Kidney (tissue), 14 donors: ENCODE data around the gene FAM98C. TPM values are rescaled to one million over a fixed set of nuclear protein-coding genes. Genes with fewer than 3 reads are reported as not detected.
"Not testable (repeated sequence)": the region's sequence is repeated elsewhere in the genome, so short reads cannot be mapped to it uniquely, and the experiment has no call there.

Experiments used
- DNase-seq, 5 donors: peaks; one replicate each; pipeline ENCODE4 v3.0.0-alpha.2; 2013 to 2020
- FAIRE-seq: peaks from 2 replicates; lab custom pipeline; 2012; peaks lifted over from hg19 to GRCh38; lab: Jason Lieb, UNC
- H3K27ac ChIP-seq, 2 donors: one replicate each; pipeline ENCODE4 v1.7.0; 2013; ENCODE audit warnings: low read depth in 2 of 2, low read length in 2 of 2, inconsistent platforms in 1 of 2
- H3K27me3 ChIP-seq: one replicate; pipeline ENCODE4 v1.7.1; 2013; ENCODE audit warnings: low read length, inconsistent platforms; ENCODE audit not compliant: control insufficient read depth, insufficient read depth
- H3K36me3 ChIP-seq, 3 donors: one replicate each; pipeline versions ENCODE4 v1.7.0 to v1.7.1; 2013; ENCODE audit warnings: low read length in 3 of 3, control low read depth in 1 of 3, inconsistent platforms in 1 of 3; ENCODE audit not compliant: insufficient read depth in 3 of 3, control insufficient read depth in 2 of 3
- H3K4me1 ChIP-seq, 3 donors: one replicate each; pipeline versions ENCODE4 v1.7.0 to v1.7.1; 2013; ENCODE audit warnings: low read length in 3 of 3, inconsistent platforms in 1 of 3, low read depth in 1 of 3; ENCODE audit not compliant: control insufficient read depth in 2 of 3, insufficient read depth in 2 of 3
- H3K4me3 ChIP-seq, 3 donors: one replicate each; pipeline versions ENCODE4 v1.7.0 to v1.8.1; 2013; ENCODE audit warnings: low read length in 3 of 3, control low read depth in 1 of 3, inconsistent platforms in 1 of 3
- H3K9ac ChIP-seq, 3 donors: one replicate each; pipeline versions ENCODE4 v1.7.0 to v1.7.1; 2013; ENCODE audit warnings: low read length in 3 of 3, control low read depth in 1 of 3, inconsistent platforms in 1 of 3
- H3K9me3 ChIP-seq, 3 donors: one replicate each; pipeline versions ENCODE4 v1.7.0 to v1.7.1; 2013; ENCODE audit warnings: low read length in 3 of 3, control low read depth in 1 of 3, inconsistent platforms in 1 of 3; ENCODE audit not compliant: control insufficient read depth in 2 of 3, insufficient read depth in 1 of 3
- intact Hi-C: fragments of 100-400 bp; cut with DNase I; formaldehyde crosslinking; loops from one replicate; pipeline ENCODE4 v1.11.1; 2022
- polyA plus RNA-seq: library from polyadenylated mRNA; stranded (reverse); fragments of 350-450 nt; fragmentation: Illumina TruSeq; extraction: RNeasy Lipid Tissue Mini Kit (QIAGEN cat#74804); gene quantifications from one replicate; pipeline ENCODE4 v1.2.3, GENCODE V29; 2014; ENCODE audit warnings: low read depth, low replicate concordance; ENCODE audit not compliant: insufficient read depth
- total RNA-seq: library from RNA; stranded (reverse); fragmentation: NEBNext Ultra II Directional; extraction: Animal tissue kit (Norgen Biotek cat#: 25700); gene quantifications from one replicate; pipeline ENCODE4 v1.2.1, GENCODE V29; 2021
- TF ChIP-seq, protein P1 (sequence below): IDR thresholded peaks from 3 replicates; pipeline ENCODE4 v1.5.1; 2012; ENCODE audit warnings: mild to moderate bottlenecking, moderate library complexity, borderline replicate concordance; ENCODE audit not compliant: insufficient read depth; ENCODE audit errors: extremely low read depth
- donor health status: control.
- donor health status: control.
- donor health status: control.
- donor health status: control.
- donor health status: control.
- donor health status: DM: yes; HTN: yes; CAD: no.
- donor health status: Normal renal cell carcinoma (clear cell type).

FAM98C gene
- total and polyA plus RNA-seq, 2 donors from 2014 or later = 22.3 to 25.2 TPM

DNA sequence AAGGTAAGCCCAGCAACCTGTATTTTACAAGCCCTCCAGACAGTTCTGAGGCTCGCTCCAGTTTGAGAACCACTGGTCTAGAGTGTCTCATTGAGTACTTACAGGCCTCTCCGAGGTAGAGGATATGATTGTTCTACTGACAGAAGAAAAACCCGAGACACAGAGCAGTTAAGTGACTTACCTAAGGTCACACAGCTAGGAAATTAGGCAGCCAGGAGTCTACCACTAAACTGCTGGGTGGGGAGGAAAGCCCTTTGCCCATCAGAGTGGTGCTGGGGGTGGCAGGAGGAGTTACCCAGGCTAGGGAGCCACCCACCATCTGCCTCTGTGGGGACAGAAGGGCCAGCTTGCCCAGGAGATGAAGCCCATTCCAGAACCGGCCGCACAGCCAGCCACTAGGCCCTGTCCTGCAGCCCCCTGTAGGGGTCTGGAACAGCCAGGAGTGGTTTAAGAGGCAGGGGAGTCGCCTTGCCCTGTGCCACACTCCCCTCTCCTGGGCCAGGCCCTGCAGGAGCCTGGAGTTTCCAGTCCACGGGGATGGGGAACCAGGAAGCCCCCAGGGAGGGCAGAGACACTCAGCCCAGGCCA is 22.4 kb downstream of the FAM98C start:
- Histone ChIP-seq H3K9ac (no peak overlapping the region), H3K4me3 (no peak overlapping the region), H3K4me1 (no peaks in the 10 kb centered on the region), H3K27me3 (no peaks in the 10 kb centered on the region), H3K9me3 (no peaks in the 10 kb centered on the region), H3K36me3 (no peaks in the 10 kb centered on the region), H3K27ac (no peak overlapping the region)
- intact Hi-C loops = no loop called here
- DNase-seq (peak in 1 of 5 donors; percentile 65), FAIRE-seq (no peak)
- TF ChIP-seq, protein P1, sequence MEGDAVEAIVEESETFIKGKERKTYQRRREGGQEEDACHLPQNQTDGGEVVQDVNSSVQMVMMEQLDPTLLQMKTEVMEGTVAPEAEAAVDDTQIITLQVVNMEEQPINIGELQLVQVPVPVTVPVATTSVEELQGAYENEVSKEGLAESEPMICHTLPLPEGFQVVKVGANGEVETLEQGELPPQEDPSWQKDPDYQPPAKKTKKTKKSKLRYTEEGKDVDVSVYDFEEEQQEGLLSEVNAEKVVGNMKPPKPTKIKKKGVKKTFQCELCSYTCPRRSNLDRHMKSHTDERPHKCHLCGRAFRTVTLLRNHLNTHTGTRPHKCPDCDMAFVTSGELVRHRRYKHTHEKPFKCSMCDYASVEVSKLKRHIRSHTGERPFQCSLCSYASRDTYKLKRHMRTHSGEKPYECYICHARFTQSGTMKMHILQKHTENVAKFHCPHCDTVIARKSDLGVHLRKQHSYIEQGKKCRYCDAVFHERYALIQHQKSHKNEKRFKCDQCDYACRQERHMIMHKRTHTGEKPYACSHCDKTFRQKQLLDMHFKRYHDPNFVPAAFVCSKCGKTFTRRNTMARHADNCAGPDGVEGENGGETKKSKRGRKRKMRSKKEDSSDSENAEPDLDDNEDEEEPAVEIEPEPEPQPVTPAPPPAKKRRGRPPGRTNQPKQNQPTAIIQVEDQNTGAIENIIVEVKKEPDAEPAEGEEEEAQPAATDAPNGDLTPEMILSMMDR = no peak

DNA sequence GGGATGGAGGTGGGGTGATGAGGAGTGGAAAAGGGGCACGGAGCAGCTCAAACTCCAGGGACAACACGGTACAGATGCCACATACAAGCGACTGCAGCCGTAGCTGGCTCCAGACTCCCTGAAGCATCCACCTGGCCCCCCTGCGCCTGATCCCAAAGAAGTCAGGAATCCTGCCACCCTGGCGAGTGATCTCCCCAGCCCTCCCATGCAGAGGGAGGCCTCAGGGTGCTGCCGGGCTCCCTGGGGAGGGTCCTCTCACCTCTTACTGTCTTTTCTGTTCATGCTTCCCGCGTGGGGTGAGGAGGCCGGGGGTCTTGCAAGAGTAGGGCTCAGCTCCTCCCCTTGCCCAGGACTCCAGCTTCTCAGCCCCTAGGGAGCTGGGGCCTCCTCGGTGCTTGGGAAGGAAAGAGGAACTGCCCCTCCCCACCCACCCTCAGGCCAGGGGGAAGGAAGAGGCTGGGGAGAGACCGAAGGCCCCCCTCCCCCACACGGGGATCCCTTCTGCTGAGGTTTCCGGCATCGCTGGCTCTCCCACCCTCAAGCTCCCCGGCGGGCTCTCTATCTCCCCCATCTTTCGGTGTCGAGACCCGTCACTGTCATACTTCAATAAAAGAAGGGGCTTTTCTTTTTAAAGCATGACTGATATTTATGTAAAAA is 23.0 kb downstream of the FAM98C start, which contains the start of gene RASGRP4:
TSS of gene RASGRP4 (minus strand) at position 410 of the 657 bp plus-strand sequence. CDS start at position 282, 128 bp downstream.
- no peak within 1 kb of the TSS for H3K27ac ChIP-seq

DNA sequence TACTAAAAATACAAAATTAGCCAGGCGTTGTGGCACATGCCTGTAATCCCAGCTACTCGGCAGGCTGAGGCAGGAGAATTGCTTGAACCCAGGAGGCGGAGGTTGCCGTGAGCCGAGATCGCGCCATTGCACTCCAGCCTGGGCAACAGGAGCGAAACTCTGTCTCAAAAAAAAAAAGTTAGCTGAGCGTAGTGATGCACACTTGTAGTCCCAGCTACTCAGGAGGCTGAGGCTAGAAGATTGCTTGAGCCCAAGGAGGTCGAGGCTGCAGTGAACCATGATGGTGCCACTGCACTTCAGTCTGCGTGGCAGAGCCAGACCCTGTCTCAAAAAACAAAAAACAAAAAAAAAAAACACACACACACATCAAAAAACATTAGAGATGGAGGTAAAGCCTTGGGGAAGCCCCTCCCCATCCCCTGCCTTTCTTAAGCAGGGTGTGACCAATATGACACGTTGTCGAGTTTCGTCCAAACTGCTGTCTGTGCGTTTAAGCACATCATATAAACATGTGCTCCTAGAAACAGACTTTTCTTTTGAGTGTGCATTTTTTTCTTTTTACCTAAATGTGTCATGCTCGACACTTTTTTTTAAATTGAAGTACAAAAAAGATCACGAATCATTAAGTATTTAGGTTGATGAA is 24.3 kb downstream of the FAM98C start:
- not testable (repeated sequence) for FAIRE-seq, H3K36me3 ChIP-seq

More for the DNA sequence above, 23.0 kb downstream of the FAM98C start, which contains the start of gene RASGRP4:
- no peaks in the 10 kb centered on the region for H3K4me1 ChIP-seq
- TF ChIP-seq, protein P1 = no peak
- H3K9ac ChIP-seq = no peak within 1 kb of the TSS
- intact Hi-C loops = no loop called here
- FAIRE-seq (no peak), DNase-seq (peak in 2 of 5 donors; percentile 46 to 74)
- H3K27me3 ChIP-seq = no peaks in the 10 kb centered on the region
- no peaks in the 10 kb centered on the region for H3K36me3 ChIP-seq
- no peak within 1 kb of the TSS for H3K4me3 ChIP-seq
- no peaks in the 10 kb centered on the region for H3K9me3 ChIP-seq

More for the DNA sequence above, 24.3 kb downstream of the FAM98C start:
- H3K4me3 ChIP-seq, intact Hi-C loops, DNase-seq, H3K4me1 ChIP-seq, H3K9ac ChIP-seq, H3K27me3 ChIP-seq, H3K27ac ChIP-seq, H3K9me3 ChIP-seq: not testable (repeated sequence)
